Gastroesophageal sphincter (tissue), 4 donors: ENCODE data around the gene NME7. TPM values are rescaled to one million over a fixed set of nuclear protein-coding genes. Genes with fewer than 3 reads are reported as not detected.
"Not testable (repeated sequence)": the region's sequence is repeated elsewhere in the genome, so short reads cannot be mapped to it uniquely, and the experiment has no call there.

Source experiments
- ATAC-seq: fragments of 150-250 bp; one replicate; pipeline ENCODE4 v1.9.1; 2016; ENCODE audit warnings: mild to moderate bottlenecking, moderate library complexity
- H3K27ac ChIP-seq, 4 donors: fragments of 200-600 bp; sonication (generic) in 3 of 4; 1 replicate in 3 of 4; 2 replicates in 1 of 4; pipeline ENCODE4 v1.5.1; 2016 to 2019
- H3K27me3 ChIP-seq: fragments of 200-600 bp; sonication (generic); one replicate; pipeline ENCODE4 v1.5.1; 2019
- H3K36me3 ChIP-seq, 2 donors: fragments of 200-600 bp; sonication (generic); one replicate each; pipeline ENCODE4 v1.5.1; 2019; ENCODE audit warnings: control low read depth in 1 of 2
- H3K4me1 ChIP-seq, 3 donors: fragments of 200-600 bp; sonication (generic); 1 replicate in 2 of 3; 2 replicates in 1 of 3; pipeline ENCODE4 v1.5.1; 2016 to 2019; ENCODE audit warnings: control low read depth in 2 of 3
- H3K4me3 ChIP-seq, 2 donors: fragments of 200-600 bp; sonication (generic); one replicate each; pipeline ENCODE4 v1.5.1; 2019; ENCODE audit warnings: mild to moderate bottlenecking in 1 of 2, moderate library complexity in 1 of 2
- H3K9me3 ChIP-seq, 3 donors: fragments of 200-600 bp; sonication (generic); one replicate each; pipeline ENCODE4 v1.5.1; 2017 to 2019; ENCODE audit warnings: control low read depth in 2 of 3
- CTCF ChIP-seq, 4 experiments: fragments of 200-600 bp in 2 of 4; fragments of 450-650 bp in 2 of 4; sonication (generic) in 1 of 4; IDR thresholded peaks; one replicate each; pipeline ENCODE4 v1.5.1; 2017 to 2019; ENCODE audit warnings: antibody characterized with exemption in 4 of 4, mild to moderate bottlenecking in 2 of 4, moderate library complexity in 2 of 4
- EP300 ChIP-seq: sonication (generic); formaldehyde crosslinking; IDR thresholded peaks from one replicate; pipeline ENCODE4 v1.6.1; 2017; ENCODE audit warnings: antibody characterized with exemption, mild to moderate bottlenecking
- POLR2A ChIP-seq, 2 donors: fragments of 450-650 bp; IDR thresholded peaks; one replicate each; pipeline ENCODE4 v1.6.1; 2017; ENCODE audit warnings: antibody characterized with exemption in 2 of 2, mild to moderate bottlenecking in 2 of 2, moderate library complexity in 1 of 2
- POLR2AphosphoS5 ChIP-seq: sonication (generic); formaldehyde crosslinking; IDR thresholded peaks from one replicate; pipeline ENCODE4 v1.6.1; 2017; ENCODE audit warnings: antibody characterized with exemption
- WGBS, 2 donors: methylation state at CpG; one replicate each; pipeline ENCODE4 v1.1.5; 2018; ENCODE audit warnings: low coverage in 1 of 2; 5-methylcytosine and 5-hydroxymethylcytosine counted together
- total RNA-seq, 4 donors: library from RNA; depleted of rRNA; stranded (reverse); fragments of >200 nt; gene quantifications; one replicate each; pipeline ENCODE4 v1.1.0, GENCODE V29; 2016

The NME7 gene
- total RNA-seq, 4 donors from 2014 or later = 10.6 to 24.7 (median 14.5) TPM

- TF ChIP-seq EP300 = no peak
- TF ChIP-seq CTCF (IDR thresholded peaks at IDR 0.05) = no peak
- TF ChIP-seq POLR2A (IDR thresholded peaks at IDR 0.05) = no peak
- no peak for TF ChIP-seq POLR2AphosphoS5
- WGBS, 2 donors = 88 to 100% methylated on average over 1 of the region's 1 CpG
- no peaks in the 10 kb centered on the region for H3K4me1 ChIP-seq
- H3K27ac ChIP-seq = no peak overlapping the region
- peaks cover 0 to 3% of the 10 kb centered on the region in 2 donors for H3K36me3 ChIP-seq
- H3K27me3 ChIP-seq = no peaks in the 10 kb centered on the region
- H3K4me3 ChIP-seq = no peak overlapping the region
- H3K9me3 ChIP-seq = no peaks in the 10 kb centered on the region
- no peak for ATAC-seq
Measured at GRCh38 chr1:169295425-169295824, 72.2 kb downstream of the NME7 start.

- TF ChIP-seq EP300 (no peak), POLR2A (IDR thresholded peaks at IDR 0.05) (no peak), POLR2AphosphoS5 (no peak), CTCF (IDR thresholded peaks at IDR 0.05) (no peak)
- no peak for ATAC-seq
- Histone ChIP-seq H3K27ac (no peak overlapping the region), H3K27me3 (no peaks in the 10 kb centered on the region), H3K4me3 (no peak overlapping the region), H3K36me3 (peaks cover 0 to 3% of the 10 kb centered on the region in 2 donors), H3K4me1 (no peaks in the 10 kb centered on the region), H3K9me3 (no peaks in the 10 kb centered on the region)
- WGBS, 2 donors = 71 to 100% methylated on average over 1 of the region's 1 CpG
Measured at GRCh38 chr1:169289016-169289415, 78.6 kb downstream of the NME7 start.

GRCh38 chr1:169288011-169288414 lies 79.6 kb downstream of the NME7 start:
- TF ChIP-seq POLR2AphosphoS5 (no peak), POLR2A (IDR thresholded peaks at IDR 0.05) (no peak), CTCF (IDR thresholded peaks at IDR 0.05) (no peak), EP300 (no peak)
- no peak overlapping the region for H3K4me3 ChIP-seq
- H3K9me3 ChIP-seq = no peaks in the 10 kb centered on the region
- peaks cover 0 to 3% of the 10 kb centered on the region in 2 donors for H3K36me3 ChIP-seq
- WGBS, 2 donors = 92 to 100% methylated on average over 1 of the region's 1 CpG
- no peak for ATAC-seq
- H3K27ac ChIP-seq = no peak overlapping the region
- no peaks in the 10 kb centered on the region for H3K27me3 ChIP-seq
- no peaks in the 10 kb centered on the region for H3K4me1 ChIP-seq

- Histone ChIP-seq H3K27me3 (no peaks in the 10 kb centered on the region), H3K27ac (no peak overlapping the region), H3K36me3 (peaks cover 0 to under 1% of the 10 kb centered on the region in 2 donors), H3K4me3 (no peak overlapping the region), H3K9me3 (no peaks in the 10 kb centered on the region), H3K4me1 (no peaks in the 10 kb centered on the region)
- no peak for TF ChIP-seq POLR2AphosphoS5
- TF ChIP-seq POLR2A (IDR thresholded peaks at IDR 0.05) = no peak
- no peak for TF ChIP-seq EP300
- no peak for TF ChIP-seq CTCF (IDR thresholded peaks at IDR 0.05)
- no peak for ATAC-seq
- WGBS, 2 donors = 67 to 78% methylated on average over 1 of the region's 1 CpG
Measured at GRCh38 chr1:169287280-169287679, 80.3 kb downstream of the NME7 start.

- 91 to 100% methylated on average over 3 to 4 of the region's 4 CpGs for WGBS, 2 donors
- H3K27ac ChIP-seq, H3K9me3 ChIP-seq, H3K27me3 ChIP-seq, H3K4me1 ChIP-seq, H3K4me3 ChIP-seq, H3K36me3 ChIP-seq, ATAC-seq: not testable (repeated sequence)
Measured at GRCh38 chr1:169281562-169281961, 86.0 kb downstream of the NME7 start.
